DOHH2 (cell line): ENCODE measurements around the gene COMMD8.

Experiments
- CTCF ChIP-seq: fragments of 200-600 bp; sonication (generic); IDR thresholded peaks from one replicate; pipeline ENCODE4 v1.5.1; 2014; ENCODE audit warnings: antibody characterized with exemption, mild to moderate bottlenecking, low read depth, low read length; ENCODE audit not compliant: poor library complexity, severe bottlenecking
- EZH2phosphoT487 ChIP-seq: fragments of 200-600 bp; sonication (generic); IDR thresholded peaks from 2 replicates; pipeline ENCODE4 v1.6.1; 2017; ENCODE audit warnings: borderline replicate concordance, mild to moderate bottlenecking, antibody characterized with exemption, low read length, moderate library complexity, mixed read lengths

- TF ChIP-seq CTCF = no peak
- no peak for TF ChIP-seq EZH2phosphoT487
These were observed 41.6 kb upstream of the COMMD8 start for GRCh38 chr4:47505147-47505546.
